SK-N-MC (cell line): Measurements from ENCODE around the gene ABCG1.
A peak's percentile ranks its signal among the peaks of the same experiment; 100 is the strongest.

Source experiments
- DNase-seq: peaks from one replicate; pipeline ENCODE4 v3.0.0-alpha.2; 2011; ENCODE audit warnings: low read depth, low spot score
- H3K27ac ChIP-seq: fragments of 200-600 bp; sonication (generic); 2 replicates; pipeline ENCODE4 v1.5.1; 2016; ENCODE audit warnings: mixed run types
- H3K36me3 ChIP-seq: fragments of 200-600 bp; sonication (generic); 2 replicates; pipeline ENCODE4 v1.6.1; 2017; ENCODE audit warnings: antibody characterized with exemption, low read length, mixed read lengths; ENCODE audit not compliant: insufficient read depth
- H3K4me3 ChIP-seq: fragments of 200-600 bp; sonication (generic); 2 replicates; pipeline ENCODE4 v1.5.1; 2016
- H3K9ac ChIP-seq: fragments of 200-600 bp; sonication (generic); 2 replicates; pipeline ENCODE4 v1.8.0; 2017; ENCODE audit warnings: mixed run types, mixed read lengths; ENCODE audit not compliant: insufficient read length
- H3K9me3 ChIP-seq: fragments of 200-600 bp; sonication (generic); 2 replicates; pipeline ENCODE4 v1.6.1; 2017; ENCODE audit warnings: low read depth, mild to moderate bottlenecking, antibody characterized with exemption, low read length, moderate library complexity, mixed read lengths
- EZH2 ChIP-seq: fragments of 200-600 bp; sonication (generic); IDR thresholded peaks from one replicate; pipeline ENCODE4 v1.6.1; 2017; ENCODE audit warnings: antibody characterized with exemption
- FOXP2 ChIP-seq: optimal IDR thresholded peaks from 2 replicates; pipeline ENCODE3; 2011; ENCODE audit warnings: mild to moderate bottlenecking, moderate library complexity; ENCODE audit not compliant: insufficient read depth; ENCODE audit errors: extremely low read length, control extremely low read depth
- POLR2AphosphoS5 ChIP-seq: IDR thresholded peaks from 2 replicates; pipeline ENCODE4 v1.6.1; 2012; ENCODE audit warnings: mild to moderate bottlenecking, low read depth, low read length, borderline replicate concordance

The ABCG1 gene

DNA sequence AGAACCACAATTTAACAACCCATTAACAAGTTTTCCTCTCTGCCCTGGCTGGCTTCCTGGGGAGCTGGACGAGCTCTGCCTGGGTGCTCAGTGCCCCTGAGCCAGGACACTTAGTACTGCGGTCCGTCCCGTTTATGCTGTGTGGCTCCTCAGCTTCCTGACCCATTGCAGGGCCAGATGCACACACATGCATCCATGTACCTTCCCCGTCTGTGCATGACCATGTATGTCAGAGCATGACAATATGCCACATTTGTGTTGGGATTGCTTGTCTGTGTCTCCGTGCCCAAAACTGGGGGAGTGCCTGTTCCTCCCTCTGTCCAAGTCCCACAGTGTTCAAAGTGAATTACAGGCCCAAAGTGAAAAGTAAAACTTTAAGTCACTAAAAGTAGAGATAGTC lies 106.0 kb downstream of the ABCG1 start:
- DNase-seq = no peak
- H3K9me3 ChIP-seq = no peaks in the 10 kb centered on the region
- H3K36me3 ChIP-seq = no peaks in the 10 kb centered on the region
- H3K27ac ChIP-seq = no peak overlapping the region
- H3K9ac ChIP-seq = no peak overlapping the region
- TF ChIP-seq POLR2AphosphoS5 = no peak
- TF ChIP-seq EZH2 = no peak
- no peak for TF ChIP-seq FOXP2
- H3K4me3 ChIP-seq = no peak overlapping the region

DNA sequence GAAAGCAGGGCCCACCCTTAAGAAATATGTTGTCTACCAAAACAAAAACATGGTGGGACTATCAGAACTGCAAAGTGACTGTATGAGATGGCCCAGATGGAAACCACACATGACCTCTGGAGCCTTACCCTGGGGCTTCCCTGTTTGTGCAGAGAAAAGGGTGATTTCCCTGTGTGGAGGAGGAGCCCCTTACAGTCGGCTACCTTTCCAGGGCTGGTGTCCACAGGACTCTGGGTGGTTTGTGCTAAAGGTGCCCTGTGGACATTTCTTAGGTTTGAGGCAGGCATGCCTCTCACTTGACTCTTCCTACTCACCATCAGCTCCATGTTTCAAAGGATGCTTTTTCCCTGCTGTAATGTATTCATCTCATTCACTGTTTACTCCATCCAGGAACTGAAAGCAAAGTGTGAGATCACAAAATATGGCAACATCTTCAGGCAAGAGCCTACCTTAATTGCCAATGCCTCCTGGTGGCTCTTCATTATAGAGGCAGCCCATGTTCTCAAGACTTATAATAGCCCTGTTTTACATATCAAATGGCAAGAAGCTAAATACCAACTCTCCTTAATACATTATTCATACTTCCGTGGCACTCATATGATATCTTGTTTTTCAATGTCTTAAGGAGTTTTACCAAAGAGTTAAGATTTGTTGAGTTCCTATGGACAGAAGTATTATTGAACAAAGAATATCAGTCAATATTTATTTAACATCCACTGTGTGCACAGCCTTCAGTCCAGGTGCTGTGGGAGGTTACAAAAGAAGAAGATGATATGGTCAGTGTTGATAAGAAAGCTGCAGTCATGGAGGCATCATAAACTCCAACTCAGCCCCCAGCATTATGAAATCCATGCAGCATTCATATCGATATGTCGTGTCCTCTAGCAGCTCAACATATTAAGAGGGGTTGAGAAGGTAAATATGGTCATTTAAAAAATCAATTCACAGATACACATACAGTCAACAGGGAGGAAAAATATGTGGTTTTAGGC lies 111.7 kb downstream of the ABCG1 start:
- no peaks in the 10 kb centered on the region for H3K9me3 ChIP-seq
- no peak overlapping the region for H3K27ac ChIP-seq
- TF ChIP-seq POLR2AphosphoS5 (no peak), EZH2 (no peak), FOXP2 (no peak)
- no peak overlapping the region for H3K4me3 ChIP-seq
- H3K9ac ChIP-seq = no peak overlapping the region
- H3K36me3 ChIP-seq = no peaks in the 10 kb centered on the region
- no peak for DNase-seq

DNA sequence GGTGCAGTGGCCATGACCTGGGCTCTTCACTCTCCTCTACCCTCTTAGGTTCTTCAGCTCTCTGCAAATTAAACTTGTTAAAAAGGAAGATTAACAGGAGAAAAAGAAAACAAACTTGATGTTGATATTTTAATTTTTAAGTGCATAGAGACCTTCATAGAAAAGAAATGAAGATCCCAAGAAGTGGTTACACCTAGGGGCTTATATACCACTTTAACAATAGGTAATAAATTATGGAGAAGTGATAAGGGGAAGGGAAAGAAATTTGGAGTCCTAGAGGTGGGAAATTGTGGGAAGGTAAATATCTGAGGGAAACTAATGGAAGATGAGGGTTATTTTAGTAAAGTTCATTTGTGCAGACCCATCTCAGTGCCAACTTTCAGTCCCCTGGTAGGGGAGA lies 112.7 kb downstream of the ABCG1 start:
- DNase-seq = no peak
- Histone ChIP-seq H3K9me3 (no peaks in the 10 kb centered on the region), H3K4me3 (no peak overlapping the region), H3K27ac (no peak overlapping the region), H3K9ac (no peak overlapping the region), H3K36me3 (no peaks in the 10 kb centered on the region)
- no peak for TF ChIP-seq EZH2
- no peak for TF ChIP-seq FOXP2
- no peak for TF ChIP-seq POLR2AphosphoS5

DNA sequence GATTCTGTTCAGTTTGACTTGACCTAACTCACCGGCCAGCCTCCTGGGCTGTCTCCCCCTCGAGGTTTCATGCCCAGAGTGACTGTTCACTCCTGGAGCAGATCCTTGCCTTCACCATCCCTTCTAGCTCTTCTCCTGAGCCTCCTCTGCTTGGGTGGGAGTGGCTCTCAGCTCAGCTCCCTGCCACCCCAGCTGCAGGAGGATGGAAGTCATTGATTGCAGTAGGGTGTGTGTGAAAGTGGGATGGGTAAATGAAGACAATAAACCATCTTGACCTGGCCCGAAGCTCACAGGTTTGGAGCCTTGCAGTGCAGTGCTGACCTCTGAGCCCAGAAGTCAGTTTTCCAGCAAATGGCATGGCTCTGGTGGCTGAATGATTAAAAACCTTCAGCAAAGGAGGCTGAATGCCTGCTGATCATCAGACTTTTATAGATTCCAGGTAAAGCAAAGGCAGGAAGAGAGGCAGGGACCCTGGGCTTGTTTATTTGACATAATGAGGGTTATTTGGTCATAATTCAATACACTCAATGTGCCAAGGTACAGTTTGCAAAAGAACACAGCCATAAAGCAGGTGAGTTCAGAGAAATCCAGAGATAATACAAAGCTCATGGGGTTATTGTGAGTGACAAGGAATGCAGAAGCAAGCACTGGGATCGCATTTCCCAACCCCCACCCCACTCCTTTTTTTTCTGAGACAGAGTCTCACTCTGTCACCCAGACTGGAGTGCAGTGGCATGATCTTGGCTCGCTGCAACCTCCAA lies 113.8 kb downstream of the ABCG1 start:
- Histone ChIP-seq H3K9ac (no peak overlapping the region), H3K9me3 (no peaks in the 10 kb centered on the region), H3K36me3 (no peaks in the 10 kb centered on the region), H3K27ac (no peak overlapping the region), H3K4me3 (no peak overlapping the region)
- DNase-seq = no peak
- TF ChIP-seq EZH2 (no peak), FOXP2 (no peak), POLR2AphosphoS5 (no peak)

DNA sequence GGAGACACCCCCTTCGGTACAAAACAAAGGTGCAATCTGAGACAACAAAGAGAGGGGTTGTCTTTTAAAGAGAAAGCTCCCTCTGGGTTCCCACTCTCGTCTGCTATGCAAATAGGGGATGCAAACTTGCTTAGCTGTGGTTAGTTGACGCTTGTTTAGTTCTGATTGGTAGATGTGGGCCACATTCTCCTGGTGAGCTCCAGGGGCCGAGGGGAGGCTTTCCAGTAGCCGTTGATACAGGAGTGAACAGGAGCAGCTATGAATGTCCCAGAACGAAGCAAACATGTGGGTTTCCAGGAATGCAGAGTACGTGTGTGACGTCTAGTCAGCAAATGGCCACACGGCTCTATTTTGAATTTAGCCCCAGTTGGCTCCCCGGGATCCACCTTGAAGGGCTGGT lies 117.1 kb downstream of the ABCG1 start:
- DNase-seq = no peak
- no peaks in the 10 kb centered on the region for H3K9me3 ChIP-seq
- H3K9ac ChIP-seq = no peak overlapping the region
- H3K27ac ChIP-seq = no peak overlapping the region
- TF ChIP-seq POLR2AphosphoS5 = no peak
- no peak for TF ChIP-seq FOXP2
- TF ChIP-seq EZH2 = no peak
- no peak overlapping the region for H3K4me3 ChIP-seq
- no peaks in the 10 kb centered on the region for H3K36me3 ChIP-seq

DNA sequence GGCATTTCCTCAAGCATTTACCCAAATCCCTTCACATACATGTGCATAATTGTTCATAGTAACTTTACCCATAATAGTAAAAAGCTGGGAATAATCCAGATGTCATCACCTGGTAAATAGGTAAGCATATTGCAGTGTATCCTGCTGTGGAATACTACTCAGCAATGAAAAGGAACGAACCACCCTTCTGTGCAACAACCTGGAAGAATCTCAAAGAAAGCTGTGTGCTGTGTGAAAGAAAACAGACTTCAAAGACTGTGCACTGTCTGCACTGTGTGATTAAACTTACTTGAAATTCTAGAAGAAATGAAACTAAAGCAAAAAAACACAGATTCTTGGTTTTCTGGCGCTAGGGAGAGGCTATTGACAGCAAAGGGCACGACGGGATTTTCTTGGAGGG lies 118.3 kb downstream of the ABCG1 start:
- Histone ChIP-seq H3K4me3 (no peak overlapping the region), H3K9me3 (no peaks in the 10 kb centered on the region), H3K36me3 (no peaks in the 10 kb centered on the region), H3K27ac (no peak overlapping the region), H3K9ac (no peak overlapping the region)
- DNase-seq = no peak
- TF ChIP-seq FOXP2 = no peak
- no peak for TF ChIP-seq POLR2AphosphoS5
- no peak for TF ChIP-seq EZH2

DNA sequence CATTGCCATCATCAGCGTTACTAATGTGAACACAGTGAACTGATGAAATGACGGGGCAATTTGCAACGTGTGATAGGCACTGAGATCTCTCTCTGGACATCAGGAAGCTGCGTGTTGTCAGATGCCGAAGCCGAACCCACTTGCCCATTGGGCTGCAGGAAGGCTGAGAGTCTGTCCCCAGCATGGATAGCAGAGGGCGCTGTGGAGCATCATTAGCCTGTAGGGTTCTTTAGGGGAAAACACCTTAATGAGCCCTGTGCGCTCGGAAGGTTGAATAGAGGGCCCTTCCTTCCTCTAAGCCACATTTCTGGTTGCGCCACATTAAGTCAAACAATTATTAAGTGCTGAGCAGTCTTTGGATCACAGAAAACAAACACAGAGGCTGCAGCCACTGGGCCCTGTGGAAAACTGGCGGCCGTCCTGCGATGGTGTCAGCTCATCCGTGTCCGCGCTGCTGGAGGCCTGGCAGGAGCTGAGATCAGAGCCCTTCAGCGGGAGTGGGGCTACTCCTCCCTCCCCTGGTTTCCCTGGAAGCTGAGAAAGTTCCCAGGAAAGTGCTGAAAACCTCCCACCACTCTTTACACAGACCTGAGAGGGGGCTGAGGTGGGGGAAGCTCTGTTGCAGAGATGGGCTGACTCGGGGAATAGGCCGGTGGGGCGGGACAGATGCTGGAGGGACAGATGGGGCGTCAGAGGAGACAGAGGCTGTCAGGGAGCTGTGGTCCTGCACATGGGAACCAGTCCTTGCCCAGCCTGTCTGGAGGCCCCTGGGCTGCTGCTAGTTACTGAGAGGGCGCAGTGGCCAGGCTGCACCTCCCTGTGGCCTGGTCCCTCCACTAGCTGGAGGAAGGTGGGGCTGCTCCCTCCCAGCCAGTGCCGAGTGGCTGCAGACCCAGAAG lies 119.1 kb downstream of the ABCG1 start:
- DNase-seq = peak; percentile 2
- Histone ChIP-seq H3K27ac (no peak overlapping the region), H3K4me3 (no peak overlapping the region), H3K9ac (no peak overlapping the region), H3K36me3 (no peaks in the 10 kb centered on the region), H3K9me3 (no peaks in the 10 kb centered on the region)
- TF ChIP-seq EZH2 (no peak), FOXP2 (no peak), POLR2AphosphoS5 (no peak)
